Measurements from ENCODE around the gene TMF1.

The TMF1 gene

DNA sequence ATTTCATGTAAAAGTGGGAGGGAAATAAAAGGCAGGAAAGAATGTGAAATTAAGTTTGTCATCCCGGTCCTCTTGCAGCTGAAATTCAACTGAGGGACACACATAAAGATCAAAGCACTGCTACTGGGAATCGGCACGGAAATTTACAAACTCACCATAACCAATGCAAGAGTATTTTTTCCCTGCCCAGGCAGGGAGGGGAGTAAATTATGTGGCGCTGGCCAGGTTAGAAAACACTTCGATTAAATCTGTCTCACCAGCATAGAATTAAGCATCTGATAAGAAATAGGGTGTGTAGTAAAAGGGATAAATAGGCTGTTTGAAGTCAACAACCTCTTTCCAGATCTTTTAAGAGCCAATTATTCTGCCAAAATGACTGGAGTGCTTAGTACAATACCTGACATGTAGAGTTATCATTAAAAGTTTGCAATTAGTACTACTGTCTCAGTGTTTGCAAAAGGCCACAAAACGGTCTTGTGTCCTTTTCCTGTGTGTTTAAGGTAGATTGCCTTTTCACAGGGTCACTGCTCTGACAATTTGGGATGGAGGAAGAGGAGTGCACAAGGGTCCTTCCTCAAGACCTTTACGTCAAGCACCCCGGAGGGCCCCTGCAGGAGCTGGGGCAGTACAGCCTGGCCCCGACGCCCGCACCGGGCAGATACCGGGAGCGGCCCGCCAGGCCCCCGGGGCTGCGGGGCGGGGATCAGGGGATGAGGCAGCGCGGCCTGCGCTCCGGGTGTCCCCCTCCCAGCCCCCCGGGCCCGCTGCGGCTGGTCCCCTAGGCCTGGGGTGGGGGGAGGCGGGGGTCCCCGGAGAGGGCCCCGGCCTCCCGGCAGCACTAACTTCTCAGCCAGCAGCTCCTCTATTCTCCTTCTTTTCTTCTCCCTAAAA, 27.4 kb upstream of the TMF1 start:
- Histone ChIP-seq H3K9ac (ENCODE audit: low read length) (peak overlapping the region; percentile 91), H3K36me3 (replicated peaks; ENCODE audit: low read depth, low read length) (peaks cover 7% of the 10 kb centered on the region), H3K27ac (ENCODE audit: low read length) (peak overlapping the region; percentile 36), H3K79me2 (ENCODE audit: low read length) (peaks cover 50% of the 10 kb centered on the region), H3K4me2 (ENCODE audit: low read length) (peak overlapping the region; percentile 95), H3K9me3 (ENCODE audit: insufficient read depth, low read length) (no peaks in the 10 kb centered on the region), H2AFZ (ENCODE audit: low read depth, low read length) (no peak overlapping the region), H3K4me3 (ENCODE audit: low read length) (peak overlapping the region; percentile 97), H3K4me1 (ENCODE audit: low read length) (peaks cover 60% of the 10 kb centered on the region), H4K20me1 (ENCODE audit: insufficient read depth, low read length) (no peaks in the 10 kb centered on the region), H3K27me3 (ENCODE audit: low read depth, low read length) (no peaks in the 10 kb centered on the region)
- TF ChIP-seq, protein P1, sequence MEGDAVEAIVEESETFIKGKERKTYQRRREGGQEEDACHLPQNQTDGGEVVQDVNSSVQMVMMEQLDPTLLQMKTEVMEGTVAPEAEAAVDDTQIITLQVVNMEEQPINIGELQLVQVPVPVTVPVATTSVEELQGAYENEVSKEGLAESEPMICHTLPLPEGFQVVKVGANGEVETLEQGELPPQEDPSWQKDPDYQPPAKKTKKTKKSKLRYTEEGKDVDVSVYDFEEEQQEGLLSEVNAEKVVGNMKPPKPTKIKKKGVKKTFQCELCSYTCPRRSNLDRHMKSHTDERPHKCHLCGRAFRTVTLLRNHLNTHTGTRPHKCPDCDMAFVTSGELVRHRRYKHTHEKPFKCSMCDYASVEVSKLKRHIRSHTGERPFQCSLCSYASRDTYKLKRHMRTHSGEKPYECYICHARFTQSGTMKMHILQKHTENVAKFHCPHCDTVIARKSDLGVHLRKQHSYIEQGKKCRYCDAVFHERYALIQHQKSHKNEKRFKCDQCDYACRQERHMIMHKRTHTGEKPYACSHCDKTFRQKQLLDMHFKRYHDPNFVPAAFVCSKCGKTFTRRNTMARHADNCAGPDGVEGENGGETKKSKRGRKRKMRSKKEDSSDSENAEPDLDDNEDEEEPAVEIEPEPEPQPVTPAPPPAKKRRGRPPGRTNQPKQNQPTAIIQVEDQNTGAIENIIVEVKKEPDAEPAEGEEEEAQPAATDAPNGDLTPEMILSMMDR (IDR thresholded peaks at IDR 0.05; ENCODE audit: low read depth, low read length) = no peak
- no peak for TF ChIP-seq EZH2phosphoT487 (IDR thresholded peaks at IDR 0.05; ENCODE audit: low read depth)

DNA sequence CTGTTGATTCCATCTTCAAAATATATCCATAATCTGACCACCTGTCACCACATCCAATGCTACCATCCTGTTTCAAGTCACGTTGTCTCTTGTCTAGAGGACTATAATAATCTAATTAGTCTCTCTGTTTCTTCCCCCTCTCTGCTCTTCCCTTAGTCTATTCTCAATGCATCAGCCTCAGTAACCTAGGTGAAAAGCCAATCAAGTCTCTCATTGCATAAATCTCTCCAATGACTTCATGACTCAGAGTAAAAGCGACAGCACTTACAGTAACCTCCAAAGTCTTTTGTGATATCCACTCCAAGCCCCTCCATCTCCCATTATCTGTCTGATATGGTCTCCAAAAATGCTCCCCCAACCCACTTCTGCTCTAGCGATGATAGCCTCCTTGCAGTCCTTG, 20.8 kb upstream of the TMF1 start:
- Histone ChIP-seq H3K79me2 (ENCODE audit: low read length) (peaks cover 49% of the 10 kb centered on the region), H4K20me1 (ENCODE audit: insufficient read depth, low read length) (no peaks in the 10 kb centered on the region), H3K27me3 (ENCODE audit: low read depth, low read length) (no peaks in the 10 kb centered on the region), H3K27ac (ENCODE audit: low read length) (no peak overlapping the region), H3K9me3 (ENCODE audit: insufficient read depth, low read length) (no peaks in the 10 kb centered on the region), H3K4me2 (ENCODE audit: low read length) (no peak overlapping the region), H3K4me3 (ENCODE audit: low read length) (no peak overlapping the region), H3K4me1 (ENCODE audit: low read length) (peaks cover 3% of the 10 kb centered on the region), H3K36me3 (replicated peaks; ENCODE audit: low read depth, low read length) (peaks cover 25% of the 10 kb centered on the region), H3K9ac (ENCODE audit: low read length) (no peak overlapping the region), H2AFZ (ENCODE audit: low read depth, low read length) (no peak overlapping the region)
- TF ChIP-seq, protein P1 (IDR thresholded peaks at IDR 0.05; ENCODE audit: low read depth, low read length) = no peak
- no peak for TF ChIP-seq EZH2phosphoT487 (IDR thresholded peaks at IDR 0.05; ENCODE audit: low read depth)

DNA sequence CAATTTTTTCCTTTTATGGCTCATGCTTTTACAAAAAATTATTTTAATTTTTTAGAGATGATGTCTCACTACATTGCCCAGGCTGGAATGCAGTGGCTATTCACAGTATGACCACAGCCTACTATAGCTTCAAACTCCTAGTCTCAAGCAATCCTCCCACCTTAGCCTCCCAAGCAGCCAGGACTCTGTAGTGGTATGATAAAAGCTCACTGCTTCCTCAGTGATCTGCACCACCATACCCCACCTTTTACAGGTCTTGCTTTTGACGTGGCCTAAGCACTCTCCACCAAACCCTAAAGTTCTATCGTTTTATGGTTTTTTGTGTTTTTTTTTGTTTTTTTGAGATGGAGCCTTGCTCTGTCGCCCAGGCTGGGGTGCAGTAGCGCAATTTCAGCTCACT, 14.0 kb upstream of the TMF1 start:
- Histone ChIP-seq H3K79me2 (ENCODE audit: low read length) (0 out of 2 replicates have a peak, but pooled peaks cover 2% of the 10 kb centered on the region), H3K4me3 (ENCODE audit: low read length) (no peak overlapping the region), H3K27ac (ENCODE audit: low read length) (no peak overlapping the region), H2AFZ (ENCODE audit: low read depth, low read length) (no peak overlapping the region), H3K36me3 (replicated peaks; ENCODE audit: low read depth, low read length) (peaks cover 28% of the 10 kb centered on the region), H3K27me3 (ENCODE audit: low read depth, low read length) (no peaks in the 10 kb centered on the region), H4K20me1 (ENCODE audit: insufficient read depth, low read length) (no peaks in the 10 kb centered on the region), H3K9ac (ENCODE audit: low read length) (no peak overlapping the region), H3K9me3 (ENCODE audit: insufficient read depth, low read length) (no peaks in the 10 kb centered on the region), H3K4me1 (ENCODE audit: low read length) (no peaks in the 10 kb centered on the region), H3K4me2 (ENCODE audit: low read length) (no peak overlapping the region)
- TF ChIP-seq EZH2phosphoT487 (IDR thresholded peaks at IDR 0.05; ENCODE audit: low read depth) = no peak
- TF ChIP-seq, protein P1 (IDR thresholded peaks at IDR 0.05; ENCODE audit: low read depth, low read length) = no peak

DNA sequence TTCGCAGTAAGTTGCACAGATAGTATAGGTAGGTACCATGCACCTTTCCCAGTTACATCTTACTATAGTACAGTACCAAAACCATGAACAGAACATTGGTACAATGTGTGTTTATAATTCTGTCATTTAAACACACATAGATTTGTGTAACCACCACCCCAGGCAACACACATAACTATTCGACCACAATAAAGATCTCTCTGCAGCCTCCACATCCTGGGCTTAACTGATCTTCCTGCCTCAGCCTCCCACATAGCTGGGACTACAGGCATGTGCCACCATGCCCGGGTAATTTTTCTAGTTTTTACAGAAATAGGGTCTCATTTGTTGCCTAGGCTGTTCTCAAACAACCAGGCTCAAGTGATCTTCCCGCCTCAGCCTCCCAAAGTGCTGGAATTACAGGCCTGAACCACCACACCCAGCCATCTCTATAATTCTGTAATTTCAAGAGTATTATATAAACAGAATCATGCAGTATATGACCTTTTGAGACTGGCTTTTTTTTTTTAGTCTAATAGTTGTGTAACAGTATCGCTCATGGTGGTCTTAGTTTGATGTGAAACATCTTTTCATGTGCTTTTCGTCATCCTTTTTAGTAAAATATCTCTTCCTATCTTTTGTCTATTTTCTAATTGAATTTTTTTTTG, 13.3 kb upstream of the TMF1 start:
- no peak for TF ChIP-seq EZH2phosphoT487 (IDR thresholded peaks at IDR 0.05; ENCODE audit: low read depth)
- TF ChIP-seq, protein P1 (IDR thresholded peaks at IDR 0.05; ENCODE audit: low read depth, low read length) = no peak
- Histone ChIP-seq H3K27ac (ENCODE audit: low read length) (no peak overlapping the region), H3K4me2 (ENCODE audit: low read length) (no peak overlapping the region), H3K79me2 (ENCODE audit: low read length) (no peaks in the 10 kb centered on the region), H3K9ac (ENCODE audit: low read length) (no peak overlapping the region), H3K9me3 (ENCODE audit: insufficient read depth, low read length) (no peaks in the 10 kb centered on the region), H2AFZ (ENCODE audit: low read depth, low read length) (no peak overlapping the region), H3K36me3 (replicated peaks; ENCODE audit: low read depth, low read length) (peaks cover 33% of the 10 kb centered on the region), H3K4me1 (ENCODE audit: low read length) (no peaks in the 10 kb centered on the region), H4K20me1 (ENCODE audit: insufficient read depth, low read length) (no peaks in the 10 kb centered on the region), H3K4me3 (ENCODE audit: low read length) (no peak overlapping the region), H3K27me3 (ENCODE audit: low read depth, low read length) (no peaks in the 10 kb centered on the region)

Measured in OCI-LY3 (cell line).